ENCODE measurements around the gene LAT. TPM values are rescaled to one million over a fixed set of nuclear protein-coding genes. Genes with fewer than 3 reads are reported as not detected.

Gene LAT
- total RNA-seq, 1 donor from 2014 or later, result 8.5 TPM

DNA sequence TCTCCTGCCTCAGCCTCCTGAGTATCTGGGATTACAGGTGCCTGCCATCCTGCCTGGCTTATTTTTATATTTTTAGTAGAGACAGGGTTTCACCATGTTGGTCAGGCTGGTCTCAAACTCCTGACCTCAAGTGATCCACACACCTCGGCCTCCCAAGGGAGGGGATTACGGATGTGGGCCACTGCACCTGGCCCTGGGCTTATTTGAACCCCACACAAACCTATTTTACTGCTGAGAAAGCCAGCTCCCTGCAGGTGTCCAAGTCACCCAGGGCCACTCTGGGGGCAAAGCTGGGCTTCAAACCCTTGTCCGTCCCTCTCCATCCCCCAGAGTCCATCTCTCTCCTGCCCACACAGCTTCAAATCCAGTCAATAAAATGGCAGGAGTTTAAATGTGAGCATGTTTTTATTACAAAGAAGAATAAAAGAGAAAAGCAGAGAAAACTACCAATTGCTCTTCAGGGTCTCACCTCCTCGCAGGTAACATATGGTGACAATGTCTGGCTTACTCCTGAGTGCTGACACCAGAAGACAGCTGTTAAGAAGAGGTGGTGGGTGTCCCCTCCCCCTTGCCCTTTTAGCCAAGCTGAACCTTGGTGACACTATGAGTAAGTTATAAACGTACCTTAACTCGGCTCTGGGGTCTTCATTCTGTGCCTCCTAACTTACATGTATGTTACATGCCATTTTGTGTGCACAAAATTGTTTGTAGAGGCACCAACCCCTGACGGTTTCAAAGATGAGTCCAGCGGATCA lies 45.4 kb downstream of the LAT start:
- Mint-ChIP-seq H3K36me3 (no peaks in the 10 kb centered on the region), H3K27ac (no peak overlapping the region), H3K9me3 (no peaks in the 10 kb centered on the region), H3K4me1 (ENCODE audit: unreplicated experiment) (no peaks in the 10 kb centered on the region), H3K27me3 (no peaks in the 10 kb centered on the region), H3K4me3 (no peak overlapping the region)
- DNase-seq (ENCODE audit: extremely low spot score, unreplicated experiment), result no peak
- TF ChIP-seq, protein P1, sequence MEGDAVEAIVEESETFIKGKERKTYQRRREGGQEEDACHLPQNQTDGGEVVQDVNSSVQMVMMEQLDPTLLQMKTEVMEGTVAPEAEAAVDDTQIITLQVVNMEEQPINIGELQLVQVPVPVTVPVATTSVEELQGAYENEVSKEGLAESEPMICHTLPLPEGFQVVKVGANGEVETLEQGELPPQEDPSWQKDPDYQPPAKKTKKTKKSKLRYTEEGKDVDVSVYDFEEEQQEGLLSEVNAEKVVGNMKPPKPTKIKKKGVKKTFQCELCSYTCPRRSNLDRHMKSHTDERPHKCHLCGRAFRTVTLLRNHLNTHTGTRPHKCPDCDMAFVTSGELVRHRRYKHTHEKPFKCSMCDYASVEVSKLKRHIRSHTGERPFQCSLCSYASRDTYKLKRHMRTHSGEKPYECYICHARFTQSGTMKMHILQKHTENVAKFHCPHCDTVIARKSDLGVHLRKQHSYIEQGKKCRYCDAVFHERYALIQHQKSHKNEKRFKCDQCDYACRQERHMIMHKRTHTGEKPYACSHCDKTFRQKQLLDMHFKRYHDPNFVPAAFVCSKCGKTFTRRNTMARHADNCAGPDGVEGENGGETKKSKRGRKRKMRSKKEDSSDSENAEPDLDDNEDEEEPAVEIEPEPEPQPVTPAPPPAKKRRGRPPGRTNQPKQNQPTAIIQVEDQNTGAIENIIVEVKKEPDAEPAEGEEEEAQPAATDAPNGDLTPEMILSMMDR (conservative IDR thresholded peaks at IDR 0.05), result no peak

Other genes with a start within 250 kb of the LAT start
- 1.2 and 3.0 TPM in 2 replicates for gene NPIPB9, start 233.3 kb upstream of the LAT start, total RNA-seq (ENCODE audit: low replicate concordance)
- gene ATXN2L, start 162.1 kb upstream of the LAT start, total RNA-seq (ENCODE audit: low replicate concordance), result 166 and 208 TPM in 2 replicates
- 177 and 182 TPM in 2 replicates for gene TUFM, start 138.7 kb upstream of the LAT start, total RNA-seq (ENCODE audit: low replicate concordance)
- 62.3 and 75.1 TPM in 2 replicates for gene SH2B1, start 121.2 kb upstream of the LAT start, total RNA-seq (ENCODE audit: low replicate concordance)
- gene ATP2A1, start 106.6 kb upstream of the LAT start, total RNA-seq (ENCODE audit: low replicate concordance), result 1.5 and 4.4 TPM in 2 replicates
- gene RABEP2, start 59.8 kb upstream of the LAT start, total RNA-seq (ENCODE audit: low replicate concordance), result 23.3 and 44.4 TPM in 2 replicates
- gene CD19, start 53.1 kb upstream of the LAT start, total RNA-seq (ENCODE audit: low replicate concordance), result not detected in 2 replicates
- 41.3 and 64.4 TPM in 2 replicates for gene NFATC2IP, start 34.1 kb upstream of the LAT start, total RNA-seq (ENCODE audit: low replicate concordance)
- gene SPNS1, start 10.3 kb upstream of the LAT start, total RNA-seq (ENCODE audit: low replicate concordance), result 54.5 and 61.2 TPM in 2 replicates